AG08395 (cell line): ENCODE measurements around the gene BARX1.
"Not testable (repeated sequence)": the region's sequence is repeated elsewhere in the genome, so short reads cannot be mapped to it uniquely, and the experiment has no call there.

Experiments used
- DNase-seq: peaks from one replicate; pipeline ENCODE4 v3.0.0; 2012; ENCODE audit warnings: mixed read lengths, low spot score

The BARX1 gene

DNA sequence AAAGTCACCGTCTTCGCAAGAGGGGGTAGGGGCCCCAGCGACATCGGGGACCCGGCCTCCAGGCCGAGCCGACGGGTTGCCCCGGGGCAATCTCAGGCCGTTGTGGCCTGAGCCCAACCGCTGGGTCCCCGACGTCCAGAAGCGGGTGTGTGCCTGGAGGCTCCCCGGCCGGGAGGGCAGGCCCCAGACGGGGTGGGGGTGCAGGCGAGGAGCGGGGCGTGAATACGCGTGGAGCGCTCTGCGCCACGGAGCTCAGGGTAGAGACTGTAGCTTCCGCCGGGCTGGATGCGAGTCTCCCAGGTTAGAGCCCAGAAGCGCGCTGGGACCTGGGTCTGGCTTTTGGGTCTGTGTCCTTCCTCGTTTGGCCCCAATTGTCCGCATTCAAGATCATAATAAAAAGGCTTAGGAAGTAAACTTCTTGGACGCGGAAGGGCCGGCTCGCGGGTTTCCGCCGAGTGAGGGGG is 3.5 kb downstream of the BARX1 start:
- no peak for DNase-seq

GRCh38 chr9:93950619-93951601 is 4.2 kb downstream of the BARX1 start:
- DNase-seq = no peak

DNA sequence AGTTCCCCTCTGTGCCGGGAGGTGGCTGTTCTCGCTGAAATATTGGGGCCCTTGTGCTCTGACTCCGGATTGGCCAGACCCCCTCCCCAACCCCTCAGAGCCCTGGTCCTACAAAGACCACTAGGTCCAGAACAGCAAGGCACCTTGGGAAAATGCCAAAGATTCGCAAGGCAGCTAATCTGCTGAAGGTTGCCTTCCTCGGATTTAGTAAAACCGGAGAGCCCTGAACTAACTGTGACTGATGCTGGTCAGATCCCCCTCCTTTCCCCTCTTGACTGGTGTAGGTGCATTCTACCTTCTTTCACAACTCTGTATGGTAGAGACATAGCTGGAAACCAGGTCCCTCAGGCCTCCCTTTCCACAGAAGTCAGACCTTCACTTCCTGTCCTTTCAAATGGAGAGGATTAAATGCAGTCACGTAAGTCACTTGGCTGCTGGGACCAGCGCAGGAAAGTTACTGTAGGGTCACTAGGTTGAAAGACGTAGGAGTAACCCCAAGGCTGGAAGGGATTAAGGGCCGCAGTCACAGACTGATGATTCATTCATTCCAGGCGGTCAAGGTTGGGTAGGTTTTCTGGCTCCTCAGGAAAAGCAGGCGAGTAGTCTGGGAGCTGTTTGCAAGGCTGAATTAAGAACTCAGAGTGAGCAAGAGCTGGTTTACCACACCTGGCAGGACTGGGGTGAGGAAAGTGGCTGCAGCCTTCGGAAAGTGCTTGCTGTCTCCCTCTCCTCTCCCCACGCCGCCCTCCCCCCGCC is 5.3 kb downstream of the BARX1 start:
- DNase-seq = no peak

DNA sequence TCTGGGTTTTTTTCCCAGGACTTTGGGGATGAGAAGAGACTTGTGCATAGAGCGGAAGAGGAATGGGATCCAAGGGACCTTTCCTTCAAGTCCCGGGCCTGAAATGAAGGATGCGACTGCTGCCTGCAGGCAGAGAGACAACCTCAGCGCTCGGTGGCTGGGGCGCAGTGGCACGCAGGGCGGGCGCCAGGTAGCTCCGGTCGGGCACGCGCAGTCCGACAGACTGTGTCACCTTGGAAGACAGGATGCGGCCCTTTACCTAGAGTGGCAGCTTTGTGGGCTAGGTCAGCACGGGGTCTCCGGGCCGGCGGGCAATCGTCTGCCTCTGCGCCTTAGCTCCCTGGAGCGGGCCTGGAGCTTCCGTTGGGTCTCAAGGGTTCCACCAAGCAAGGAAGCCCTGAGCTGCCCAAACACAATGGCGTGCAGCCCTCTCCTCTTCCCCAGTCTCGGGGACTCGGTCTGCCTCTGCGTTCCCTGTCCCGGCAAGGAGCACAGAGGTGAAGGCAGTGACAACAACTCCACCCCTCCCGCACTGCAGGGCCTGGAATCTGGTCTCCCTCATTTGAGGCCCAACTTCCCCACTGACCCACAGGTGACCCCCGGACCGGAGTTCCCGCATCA is 6.0 kb downstream of the BARX1 start:
- no peak for DNase-seq

DNA sequence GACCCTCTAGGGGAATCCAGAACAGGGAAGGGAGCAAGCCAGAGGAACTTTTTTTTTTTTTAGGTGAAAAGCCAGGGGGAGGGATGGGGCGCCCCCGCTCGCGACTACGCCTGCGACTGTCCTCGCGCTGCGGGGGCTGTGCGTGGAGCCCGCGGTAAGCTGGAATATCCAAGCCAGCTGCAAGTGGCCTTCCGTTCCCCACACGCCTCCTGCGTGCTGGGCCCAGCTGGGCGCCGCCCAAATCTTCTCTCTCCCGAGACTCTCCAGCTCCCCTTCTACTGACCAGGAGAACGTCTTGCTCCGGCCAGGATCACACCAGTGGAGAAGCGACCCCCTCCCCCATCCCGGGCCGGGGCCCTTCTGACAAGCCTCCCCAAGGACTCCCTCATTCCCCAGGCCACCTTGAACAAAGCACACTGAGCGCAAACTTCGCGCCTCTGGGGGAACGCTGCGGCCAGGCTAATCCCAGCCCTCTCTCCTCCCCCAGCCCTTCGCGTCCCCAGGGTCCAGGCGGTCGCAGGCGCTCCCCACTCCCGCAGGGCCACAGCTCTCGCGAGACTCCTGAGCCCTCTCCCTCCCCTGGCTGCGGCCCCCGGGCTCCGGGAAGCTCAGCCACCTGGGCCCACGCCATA is 6.6 kb downstream of the BARX1 start:
- DNase-seq = no peak

- no peak for DNase-seq
Measured at GRCh38 chr9:93947409-93948070, 7.6 kb downstream of the BARX1 start.

DNA sequence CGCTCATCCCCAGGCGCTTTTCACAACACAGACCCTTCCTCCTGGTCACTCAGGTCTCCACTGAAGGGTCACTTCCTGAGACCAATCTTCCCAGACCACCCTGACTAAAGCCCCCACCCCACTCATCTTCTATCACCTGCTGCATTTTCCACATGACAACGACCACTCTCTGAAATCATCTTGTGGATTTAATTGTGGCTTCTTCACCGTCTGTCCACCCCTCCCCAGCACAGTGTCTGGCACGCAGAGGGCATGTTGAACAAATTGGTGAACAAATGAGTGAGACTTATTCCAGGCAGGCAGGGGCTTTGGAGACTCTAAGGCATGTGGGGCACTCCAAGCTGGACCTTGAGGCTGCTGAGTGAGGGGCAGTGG is 8.8 kb downstream of the BARX1 start:
- DNase-seq = no peak

DNA sequence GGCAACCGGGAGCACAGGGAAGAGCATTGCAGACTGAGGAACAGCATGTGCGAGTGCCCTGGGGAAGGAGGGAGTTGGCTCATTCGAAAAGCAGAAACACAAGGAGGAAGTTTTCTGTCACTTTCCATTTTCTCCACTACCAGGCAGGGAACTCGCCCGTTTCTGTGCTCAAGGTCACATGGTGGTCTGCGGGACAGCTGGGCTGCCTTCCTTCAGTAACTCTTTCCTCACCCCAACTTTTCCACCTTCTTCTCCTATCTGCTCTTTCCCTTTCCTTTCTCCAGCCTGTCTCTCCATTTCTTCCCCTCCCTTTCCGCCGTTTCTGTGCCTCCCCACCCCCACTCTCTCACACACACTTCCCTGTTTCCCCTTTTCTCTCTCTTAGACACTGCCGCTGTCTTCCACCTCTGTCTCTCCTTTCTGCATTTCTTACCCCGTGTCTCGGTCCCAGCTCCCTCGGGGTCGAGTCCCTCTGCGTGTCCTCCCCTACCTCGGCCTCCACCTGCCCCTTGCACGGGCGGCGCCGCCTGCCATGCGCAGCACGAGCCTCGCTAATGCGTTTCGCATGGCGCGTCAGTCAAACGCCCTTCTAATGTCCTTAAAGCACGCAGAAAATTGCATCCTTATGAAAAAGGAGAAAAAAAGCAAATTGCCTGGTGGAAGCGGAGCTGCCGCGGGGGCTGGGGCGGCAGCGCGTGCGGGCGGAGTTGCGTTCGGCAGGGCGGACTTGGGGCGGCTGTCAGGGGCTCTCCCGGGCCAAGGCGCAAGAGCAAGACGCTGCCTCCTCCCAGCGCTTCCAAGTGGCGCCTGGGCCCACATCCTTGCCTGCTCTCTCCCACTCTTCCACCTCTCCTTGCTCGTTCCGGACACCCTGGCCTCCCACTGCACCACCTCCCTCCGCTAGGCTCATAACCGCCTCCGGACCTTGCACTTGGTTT is 9.5 kb downstream of the BARX1 start:
- no peak for DNase-seq

GRCh38 chr9:93944011-93944410 is 11.1 kb downstream of the BARX1 start:
- DNase-seq = no peak

- no peak for DNase-seq
Measured at GRCh38 chr9:93942161-93942560, 13.0 kb downstream of the BARX1 start.

GRCh38 chr9:93941493-93941892 is 13.7 kb downstream of the BARX1 start:
- DNase-seq = no peak

DNA sequence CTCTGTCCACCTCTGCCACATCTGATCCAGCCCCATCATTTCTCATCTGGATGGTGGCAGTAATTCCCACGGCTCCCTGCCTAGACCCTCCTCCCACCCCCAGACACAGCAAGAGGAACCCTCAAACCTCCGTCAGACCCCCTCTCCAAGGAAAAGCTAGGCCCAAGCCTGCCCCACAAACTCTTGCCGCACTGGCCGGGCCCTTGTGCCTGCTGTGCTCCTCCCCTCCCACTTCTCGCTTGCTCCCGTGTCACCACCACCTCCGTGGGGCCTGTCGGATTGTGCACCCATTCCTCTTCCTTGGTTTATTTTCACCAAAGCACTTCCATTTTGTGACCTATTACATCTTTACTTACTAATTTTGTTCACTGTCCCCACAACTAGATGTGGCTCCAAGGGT is 14.2 kb downstream of the BARX1 start:
- no peak for DNase-seq

- DNase-seq = not testable (repeated sequence)
Measured at GRCh38 chr9:93939589-93939988, 15.6 kb downstream of the BARX1 start.

DNA sequence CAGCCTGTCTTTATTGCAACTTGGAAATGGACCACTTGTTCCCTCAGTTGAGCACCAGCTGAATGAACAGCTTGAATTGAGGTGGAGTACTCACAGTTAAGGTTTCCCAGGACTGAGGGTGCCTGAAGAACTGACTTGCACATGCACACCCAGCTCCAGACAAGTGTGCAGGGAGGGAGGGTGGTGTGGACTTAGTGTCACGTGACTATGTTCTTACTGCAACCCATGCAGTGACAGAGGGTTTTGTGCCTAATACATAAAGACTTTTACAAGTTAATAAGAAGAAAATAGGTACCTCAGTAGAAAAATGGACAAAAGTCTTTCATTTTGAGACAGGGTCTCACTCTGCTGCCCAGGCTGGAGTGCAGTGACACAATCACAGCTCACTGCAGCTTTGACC is 18.0 kb downstream of the BARX1 start:
- DNase-seq = no peak

- DNase-seq = no peak
Measured at GRCh38 chr9:93931905-93932304, 23.2 kb downstream of the BARX1 start.

DNA sequence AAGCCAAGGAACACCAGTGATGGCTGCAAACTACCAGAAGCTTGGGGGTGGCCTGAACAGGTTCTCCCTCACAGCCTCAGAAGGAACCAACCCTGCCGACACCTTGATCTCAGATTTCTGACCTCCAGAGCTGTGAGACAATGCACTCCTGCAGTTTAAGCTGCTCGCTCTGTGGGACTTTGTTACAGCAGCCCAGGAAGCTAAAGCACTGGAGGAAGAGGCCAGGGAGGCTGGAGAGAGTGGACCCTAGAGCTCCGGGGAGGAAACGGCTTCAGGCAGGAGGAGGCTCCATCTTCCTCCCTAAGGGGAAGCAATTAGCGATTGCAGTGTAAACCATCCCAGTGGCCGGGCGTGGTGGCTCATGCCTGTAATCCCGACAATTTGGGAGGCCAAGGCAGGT is 25.1 kb downstream of the BARX1 start:
- DNase-seq = no peak

GRCh38 chr9:93929231-93929630 is 25.9 kb downstream of the BARX1 start:
- no peak for DNase-seq

DNA sequence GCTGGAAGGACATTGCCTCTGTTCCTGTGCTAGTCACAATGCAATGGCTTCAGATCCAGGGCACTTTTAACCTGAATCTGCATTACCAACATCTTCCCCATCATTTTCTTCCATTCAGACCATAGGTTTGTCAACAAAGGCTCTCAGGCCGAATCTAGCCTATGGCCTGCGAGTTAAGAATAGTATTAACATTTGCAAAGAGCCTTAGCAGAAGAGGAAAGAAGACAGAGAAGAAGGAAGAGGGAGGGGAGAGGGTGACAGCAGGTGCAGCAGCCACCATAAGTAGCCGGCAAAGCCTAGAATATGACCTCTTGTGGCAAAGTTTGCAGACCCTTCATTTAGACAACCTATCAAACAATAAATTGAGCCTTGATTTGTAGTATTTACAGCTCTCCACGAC is 32.6 kb downstream of the BARX1 start:
- no peak for DNase-seq

DNA sequence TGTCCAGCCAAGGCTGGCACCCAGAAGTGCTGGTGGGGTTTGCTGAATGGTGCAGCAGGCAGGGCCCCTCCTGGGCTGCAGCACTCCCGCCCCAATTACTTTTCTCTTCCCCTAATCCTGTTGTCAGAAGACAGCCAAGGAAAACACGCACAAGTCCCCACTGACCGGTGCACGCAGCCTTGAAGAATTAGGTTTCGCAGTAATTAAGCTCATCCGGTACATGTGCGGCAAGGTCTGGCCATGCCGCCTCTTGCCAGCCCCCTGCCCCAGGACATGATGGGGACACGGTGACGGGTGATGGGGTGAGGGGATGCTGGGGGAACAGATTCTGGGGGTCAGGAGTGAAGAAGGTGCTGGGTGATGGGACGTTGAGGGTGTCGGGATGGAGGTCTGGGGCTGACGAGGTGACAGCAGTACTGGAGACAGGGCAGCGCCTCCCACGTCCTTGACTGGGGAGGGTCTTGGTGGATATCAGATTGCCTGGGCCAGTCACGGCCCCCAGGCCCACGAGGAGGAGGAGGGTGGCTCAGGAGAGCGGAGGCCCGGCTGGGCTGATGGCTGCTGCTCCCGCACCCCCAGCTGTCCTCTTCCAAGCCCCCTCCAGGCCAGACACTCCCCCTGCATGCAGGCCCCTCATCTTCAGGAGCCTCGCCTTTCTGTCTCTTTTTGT is 34.9 kb downstream of the BARX1 start:
- DNase-seq = no peak

DNA sequence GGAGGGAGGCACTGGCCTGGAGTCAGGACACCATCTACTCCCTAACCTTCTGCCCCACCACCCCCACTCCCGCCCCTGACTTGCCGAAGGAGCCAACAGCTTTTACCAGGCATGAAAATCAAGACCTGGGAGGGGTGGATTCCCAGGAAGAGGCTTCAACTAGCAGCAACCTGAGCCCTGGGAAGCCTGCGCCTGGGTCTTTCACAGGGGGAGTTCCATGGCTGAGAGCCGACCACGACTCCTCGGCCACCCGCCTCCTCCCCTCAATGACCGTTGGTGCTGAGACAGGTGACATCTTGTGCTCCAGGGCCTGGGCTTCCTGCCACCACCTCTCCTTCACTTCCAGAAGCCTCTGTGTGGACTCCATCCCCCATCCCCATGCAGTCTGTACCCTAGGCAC is 37.1 kb downstream of the BARX1 start:
- DNase-seq = no peak
